Erythroblast (primary cell): ENCODE data around the gene TIMM23.

Experiments used
- GATA1 ChIP-seq: IDR thresholded peaks from 2 replicates; pipeline ENCODE4 v1.6.1; 2011; ENCODE audit warnings: low read depth, mild to moderate bottlenecking, control low read depth, low read length, moderate library complexity
- POLR2A ChIP-seq: IDR thresholded peaks from 2 replicates; pipeline ENCODE4 v1.6.1; 2011; ENCODE audit warnings: mild to moderate bottlenecking, low read length

GRCh38 chr10:46052791-46053375 lies 80.6 kb downstream of the TIMM23 start:
- TF ChIP-seq POLR2A (no peak), GATA1 (no peak)
